GM06990 (cell line): ENCODE measurements around the gene THBS2.

Experiments used
- DNase-seq: peaks from one replicate; pipeline ENCODE4 v3.0.0-alpha.2; 2011; ENCODE audit not compliant: insufficient read length; ENCODE audit errors: extremely low read depth
- H3K27me3 ChIP-seq: replicated peaks from 2 replicates; pipeline ENCODE4 v1.6.0; 2011; ENCODE audit warnings: low read length; ENCODE audit not compliant: control insufficient read depth, insufficient read depth
- H3K36me3 ChIP-seq: 2 replicates; pipeline ENCODE4 v1.5.1; 2011; ENCODE audit warnings: low read length; ENCODE audit not compliant: control insufficient read depth, insufficient read depth
- H3K4me3 ChIP-seq: replicated peaks from 2 replicates; pipeline ENCODE4 v1.5.1; 2011; ENCODE audit warnings: low read depth, mild to moderate bottlenecking, control low read depth, low read length
- CTCF ChIP-seq: IDR thresholded peaks from 2 replicates; pipeline ENCODE4 v1.5.1; 2011; ENCODE audit warnings: low read length, control low read depth, mild to moderate bottlenecking, inconsistent platforms; ENCODE audit not compliant: insufficient read depth, poor library complexity, severe bottlenecking

Gene THBS2

GRCh38 chr6:169289619-169290339 lies 36.1 kb upstream of the THBS2 start:
- no peak for DNase-seq
- no peaks in the 10 kb centered on the region for H3K36me3 ChIP-seq

GRCh38 chr6:169289257-169289618 lies 35.6 kb upstream of the THBS2 start:
- H3K27me3 ChIP-seq = no peaks in the 10 kb centered on the region
- no peak for DNase-seq
- no peak overlapping the region for H3K4me3 ChIP-seq
- no peak for TF ChIP-seq CTCF
- H3K36me3 ChIP-seq = no peaks in the 10 kb centered on the region

More at GRCh38 chr6:169289619-169290339, 36.1 kb upstream of the THBS2 start:
- no peak overlapping the region for H3K4me3 ChIP-seq
- no peaks in the 10 kb centered on the region for H3K27me3 ChIP-seq
- TF ChIP-seq CTCF = no peak

GRCh38 chr6:169288591-169288990 lies 34.9 kb upstream of the THBS2 start:
- TF ChIP-seq CTCF = no peak
- Histone ChIP-seq H3K36me3 (no peaks in the 10 kb centered on the region), H3K4me3 (no peak overlapping the region), H3K27me3 (no peaks in the 10 kb centered on the region)
- no peak for DNase-seq

GRCh38 chr6:169287675-169288074 lies 34.0 kb upstream of the THBS2 start:
- Histone ChIP-seq H3K4me3 (no peak overlapping the region), H3K36me3 (no peaks in the 10 kb centered on the region), H3K27me3 (no peaks in the 10 kb centered on the region)
- no peak for DNase-seq
- no peak for TF ChIP-seq CTCF

GRCh38 chr6:169286961-169287360 lies 33.3 kb upstream of the THBS2 start:
- no peak for TF ChIP-seq CTCF
- Histone ChIP-seq H3K4me3 (no peak overlapping the region), H3K27me3 (no peaks in the 10 kb centered on the region), H3K36me3 (no peaks in the 10 kb centered on the region)
- DNase-seq = no peak

- Histone ChIP-seq H3K4me3 (no peak overlapping the region), H3K36me3 (no peaks in the 10 kb centered on the region)
- no peak for DNase-seq
Observed at GRCh38 chr6:169285165-169285564, 31.5 kb upstream of the THBS2 start.

More at GRCh38 chr6:169285165-169285564, 31.5 kb upstream of the THBS2 start:
- no peak for TF ChIP-seq CTCF
- no peaks in the 10 kb centered on the region for H3K27me3 ChIP-seq
